Measurements from ENCODE around the gene CDC14A. TPM values are rescaled to one million over a fixed set of nuclear protein-coding genes. Genes with fewer than 3 reads are reported as not detected.

CDC14A gene
- total RNA-seq, 4 donors from 2014 or later: 6.6 to 12.2 (median 7.4) TPM

DNA sequence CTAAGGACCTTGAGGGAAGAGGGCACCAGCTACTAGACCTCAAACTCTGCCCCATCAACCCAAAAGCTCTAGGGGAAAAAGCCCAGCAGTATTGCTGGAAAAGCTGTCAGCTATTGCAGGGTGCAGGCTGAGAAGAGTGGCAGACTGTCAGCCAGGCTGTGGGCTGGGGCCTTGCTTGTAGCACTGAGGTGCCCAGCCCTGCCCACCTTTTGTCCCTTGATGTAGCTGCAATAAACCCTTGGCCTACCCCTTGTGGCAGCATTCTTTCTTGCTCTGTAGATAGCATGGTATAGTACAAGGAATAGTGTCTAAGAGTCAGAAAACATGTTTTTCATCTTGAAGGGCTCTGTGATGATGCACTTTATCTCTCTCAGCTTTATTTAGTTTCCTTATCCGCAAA lies 39.4 kb downstream of the CDC14A start:
- no peak for DNase-seq (ENCODE audit: extremely low spot score)
- TF ChIP-seq POLR2AphosphoS5 (IDR thresholded peaks at IDR 0.05) (no peak), EP300 (IDR thresholded peaks at IDR 0.05) (no peak), POLR2A (IDR thresholded peaks at IDR 0.05; ENCODE audit: low read depth) (no peak)
- TF ChIP-seq, protein P1, sequence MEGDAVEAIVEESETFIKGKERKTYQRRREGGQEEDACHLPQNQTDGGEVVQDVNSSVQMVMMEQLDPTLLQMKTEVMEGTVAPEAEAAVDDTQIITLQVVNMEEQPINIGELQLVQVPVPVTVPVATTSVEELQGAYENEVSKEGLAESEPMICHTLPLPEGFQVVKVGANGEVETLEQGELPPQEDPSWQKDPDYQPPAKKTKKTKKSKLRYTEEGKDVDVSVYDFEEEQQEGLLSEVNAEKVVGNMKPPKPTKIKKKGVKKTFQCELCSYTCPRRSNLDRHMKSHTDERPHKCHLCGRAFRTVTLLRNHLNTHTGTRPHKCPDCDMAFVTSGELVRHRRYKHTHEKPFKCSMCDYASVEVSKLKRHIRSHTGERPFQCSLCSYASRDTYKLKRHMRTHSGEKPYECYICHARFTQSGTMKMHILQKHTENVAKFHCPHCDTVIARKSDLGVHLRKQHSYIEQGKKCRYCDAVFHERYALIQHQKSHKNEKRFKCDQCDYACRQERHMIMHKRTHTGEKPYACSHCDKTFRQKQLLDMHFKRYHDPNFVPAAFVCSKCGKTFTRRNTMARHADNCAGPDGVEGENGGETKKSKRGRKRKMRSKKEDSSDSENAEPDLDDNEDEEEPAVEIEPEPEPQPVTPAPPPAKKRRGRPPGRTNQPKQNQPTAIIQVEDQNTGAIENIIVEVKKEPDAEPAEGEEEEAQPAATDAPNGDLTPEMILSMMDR (IDR thresholded peaks at IDR 0.05): no peak
- no peak overlapping the region for H3K27ac ChIP-seq (replicated peaks in 1 of 4)
- peaks cover 0 to 23% (median 19%) of the 10 kb centered on the region in 4 donors for H3K4me1 ChIP-seq
- peaks cover 0 to 11% (median 5%) of the 10 kb centered on the region in 4 donors for H3K36me3 ChIP-seq
- no peaks in the 10 kb centered on the region for H3K9me3 ChIP-seq
- intact Hi-C loops (cut with DNase I): no loop called here
- 81% methylated on average over 1 of the region's 1 CpG for WGBS
- H3K27me3 ChIP-seq: no peaks in the 10 kb centered on the region
- H3K4me3 ChIP-seq: no peak overlapping the region

DNA sequence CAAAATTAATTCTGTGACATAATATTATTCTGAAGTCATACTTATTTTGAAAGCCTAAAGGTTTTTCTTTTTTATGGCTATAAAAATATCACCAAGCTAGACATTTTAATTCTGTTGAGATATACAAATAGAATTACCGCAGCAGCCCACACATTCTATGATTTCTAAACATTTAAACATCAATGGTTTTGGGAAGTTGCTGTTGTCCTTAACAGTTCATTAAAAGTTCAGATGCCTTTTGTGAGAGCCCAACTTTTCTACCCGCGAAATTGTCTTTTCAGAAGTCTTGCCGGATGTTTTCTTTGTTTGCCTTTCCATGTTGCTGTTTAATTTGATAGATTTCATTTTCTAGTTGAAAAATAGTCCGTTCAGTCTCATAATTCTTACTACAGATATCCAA lies 40.5 kb downstream of the CDC14A start:
- Histone ChIP-seq H3K36me3 (peaks cover 0 to 11% (median 5%) of the 10 kb centered on the region in 4 donors), H3K27ac (replicated peaks in 1 of 4) (no peak overlapping the region), H3K9me3 (no peaks in the 10 kb centered on the region), H3K4me3 (no peak overlapping the region), H3K4me1 (peaks cover 0 to 13% (median 9%) of the 10 kb centered on the region in 4 donors), H3K27me3 (no peaks in the 10 kb centered on the region)
- intact Hi-C loops (cut with DNase I): no loop called here
- DNase-seq (ENCODE audit: extremely low spot score): no peak
- 82% methylated on average over 5 of the region's 5 CpGs for WGBS
- TF ChIP-seq EP300 (IDR thresholded peaks at IDR 0.05): no peak
- TF ChIP-seq POLR2AphosphoS5 (IDR thresholded peaks at IDR 0.05): no peak
- TF ChIP-seq, protein P1 (IDR thresholded peaks at IDR 0.05): no peak
- TF ChIP-seq POLR2A (IDR thresholded peaks at IDR 0.05; ENCODE audit: low read depth): no peak

DNA sequence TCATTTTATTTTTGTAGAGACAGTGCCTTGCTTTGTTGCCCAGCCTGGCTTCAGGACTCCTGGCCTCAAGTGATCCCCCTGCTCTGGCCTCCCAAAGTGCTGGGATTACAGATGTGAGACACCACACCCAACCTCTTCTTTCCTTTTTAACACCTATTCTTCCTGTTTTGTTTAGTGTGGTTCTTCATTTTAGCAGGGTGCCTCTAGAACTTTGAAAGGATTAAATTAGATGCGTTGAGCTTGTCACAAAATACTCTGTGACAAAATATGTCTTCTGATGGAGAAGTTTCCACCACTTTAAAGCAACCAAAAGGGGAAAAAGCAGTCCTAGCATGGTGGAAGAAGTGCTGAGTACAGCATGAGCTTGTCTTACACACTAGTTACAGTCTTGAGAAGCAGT lies 42.0 kb downstream of the CDC14A start:
- TF ChIP-seq POLR2AphosphoS5 (IDR thresholded peaks at IDR 0.05): no peak
- TF ChIP-seq, protein P1 (IDR thresholded peaks at IDR 0.05): no peak
- no peak for TF ChIP-seq POLR2A (IDR thresholded peaks at IDR 0.05; ENCODE audit: low read depth)
- Histone ChIP-seq H3K9me3 (no peaks in the 10 kb centered on the region), H3K4me3 (no peak overlapping the region), H3K4me1 (peaks cover 0 to 4% (median 0%) of the 10 kb centered on the region in 4 donors), H3K36me3 (peaks cover 0 to 11% (median 5%) of the 10 kb centered on the region in 4 donors), H3K27me3 (no peaks in the 10 kb centered on the region), H3K27ac (replicated peaks in 1 of 4) (no peak overlapping the region)
- DNase-seq (ENCODE audit: extremely low spot score): no peak
- WGBS: 92% methylated on average over 1 of the region's 1 CpG
- intact Hi-C loops (cut with DNase I): no loop called here

DNA sequence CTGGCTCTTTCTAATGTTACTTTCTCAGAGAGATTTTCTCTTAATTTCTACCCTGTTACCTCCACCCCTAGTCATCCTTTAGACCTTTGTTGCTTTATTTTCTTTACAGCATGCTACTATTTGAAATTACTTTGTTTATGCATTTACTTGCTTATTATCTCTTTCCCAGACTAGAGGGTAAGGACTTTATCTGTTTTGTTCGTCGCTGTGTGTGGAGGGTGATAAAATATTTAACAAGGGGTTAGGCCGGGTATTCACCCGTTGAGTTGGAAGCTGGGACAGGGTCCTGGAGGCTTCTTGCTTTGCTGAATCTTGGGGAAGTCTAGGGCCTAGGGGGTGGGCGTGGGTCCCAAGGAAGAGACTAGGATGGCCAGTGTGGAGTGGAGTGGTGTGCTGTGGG lies 43.6 kb downstream of the CDC14A start:
- H3K36me3 ChIP-seq: peaks cover 0 to 11% (median 5%) of the 10 kb centered on the region in 4 donors
- H3K9me3 ChIP-seq: no peaks in the 10 kb centered on the region
- no peak overlapping the region for H3K27ac ChIP-seq (replicated peaks in 1 of 4)
- H3K4me1 ChIP-seq: peaks cover 0 to 13% (median 4%) of the 10 kb centered on the region in 4 donors
- intact Hi-C loops (cut with DNase I): no loop called here
- TF ChIP-seq EP300 (IDR thresholded peaks at IDR 0.05) (no peak), POLR2A (IDR thresholded peaks at IDR 0.05; ENCODE audit: low read depth) (no peak), POLR2AphosphoS5 (IDR thresholded peaks at IDR 0.05) (no peak)
- TF ChIP-seq, protein P1 (IDR thresholded peaks at IDR 0.05): no peak
- DNase-seq (ENCODE audit: extremely low spot score): no peak
- H3K4me3 ChIP-seq: no peak overlapping the region
- WGBS: 94% methylated on average over 5 of the region's 5 CpGs
- no peaks in the 10 kb centered on the region for H3K27me3 ChIP-seq

DNA sequence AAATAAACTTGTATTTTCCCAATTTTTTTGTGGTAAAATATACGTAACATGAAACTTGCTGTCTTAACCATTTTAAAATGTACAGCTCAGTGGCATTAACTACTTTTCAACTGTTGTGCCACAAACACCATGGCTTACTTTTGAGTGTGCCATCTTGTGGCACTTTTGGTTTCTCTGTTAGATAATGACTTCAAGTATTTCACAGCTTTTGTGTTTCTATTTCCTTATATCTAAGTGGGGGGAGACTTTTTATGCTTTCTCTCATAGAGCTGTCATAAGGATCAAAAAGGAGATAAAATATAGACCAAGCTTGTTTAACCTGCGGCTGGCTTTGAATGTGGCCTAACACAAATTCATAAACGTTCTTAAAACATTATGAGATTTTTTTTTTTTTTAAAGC lies 44.3 kb downstream of the CDC14A start:
- TF ChIP-seq EP300 (IDR thresholded peaks at IDR 0.05) (no peak), POLR2AphosphoS5 (IDR thresholded peaks at IDR 0.05) (no peak), POLR2A (IDR thresholded peaks at IDR 0.05; ENCODE audit: low read depth) (no peak)
- TF ChIP-seq, protein P1 (IDR thresholded peaks at IDR 0.05): no peak
- Histone ChIP-seq H3K9me3 (no peaks in the 10 kb centered on the region), H3K36me3 (peaks cover 0 to 11% (median 4%) of the 10 kb centered on the region in 4 donors), H3K4me3 (no peak overlapping the region), H3K4me1 (peaks cover 0 to 16% (median 4%) of the 10 kb centered on the region in 4 donors), H3K27me3 (no peaks in the 10 kb centered on the region), H3K27ac (replicated peaks in 1 of 4) (no peak overlapping the region)
- WGBS: 85% methylated on average over 3 of the region's 3 CpGs
- DNase-seq (ENCODE audit: extremely low spot score): no peak
- intact Hi-C loops (cut with DNase I): no loop called here
